HepG2 (cell line): ENCODE data around the gene UCN. TPM values are rescaled to one million over a fixed set of nuclear protein-coding genes. Genes with fewer than 3 reads are reported as not detected.
A peak's percentile ranks its signal among the peaks of the same experiment; 100 is the strongest.

Source experiments
- BRD4 ChIP-seq: sonication (generic); formaldehyde crosslinking; IDR thresholded peaks from 2 replicates; pipeline ENCODE4 v1.4.0; 2020; ENCODE audit warnings: missing genetic modification reagents
- GPN1 ChIP-seq: sonication (generic); formaldehyde crosslinking; IDR thresholded peaks from 2 replicates; pipeline ENCODE4 v1.5.1; 2020; ENCODE audit warnings: missing genetic modification reagents, borderline replicate concordance
- ZNF749 ChIP-seq: sonication (generic); formaldehyde crosslinking; IDR thresholded peaks from 2 replicates; pipeline ENCODE4 v1.8.0; 2022; ENCODE audit warnings: mild to moderate bottlenecking, missing genetic modification reagents, moderate library complexity, borderline replicate concordance
- polyA plus RNA-seq, 8 experiments: library from polyadenylated mRNA; depleted of rRNA in 3 of 8; stranded (reverse) in 7 of 8; unstranded in 1 of 8; fragments of >200 nt; fragmentation: Illumina TruSeq in 4 of 8; extraction: Trizol in 4 of 8; gene quantifications; 2 replicates each; pipeline versions ENCODE4 v1.2.1 to v1.2.3, GENCODE V29; 2011 to 2016; ENCODE audit warnings: low read depth in 4 of 8, missing spikeins in 1 of 8, mixed read lengths in 1 of 8; ENCODE audit not compliant: insufficient read depth in 1 of 8
- total RNA-seq, 5 experiments: library from RNA; depleted of rRNA; stranded (reverse); fragments of >200 nt; fragmentation: Illumina TruSeq; extraction: Trizol; gene quantifications; 2 replicates each; pipeline ENCODE4 v1.2.3, GENCODE V29; 2016; ENCODE audit warnings: low read depth in 1 of 5
- TF ChIP-seq, protein P1 (sequence below), 2 experiments: fragments of 450-650 bp in 1 of 2; sonication (generic) in 1 of 2; formaldehyde crosslinking in 1 of 2; IDR thresholded peaks; 2 replicates each; pipeline versions ENCODE4 v1.6.1 to v1.8.0; 2016 to 2022; ENCODE audit warnings: antibody characterized with exemption in 1 of 2, mild to moderate bottlenecking in 1 of 2, missing genetic modification reagents in 1 of 2
- TF ChIP-seq, protein P2 (sequence below): sonication (generic); formaldehyde crosslinking; IDR thresholded peaks from one replicate; pipeline ENCODE4 v1.5.1; 2020; ENCODE audit warnings: mild to moderate bottlenecking, missing genetic modification reagents; ENCODE audit errors: not compliant biosample characterization

The UCN gene
- total and polyA plus RNA-seq, 2 of the 13 experiments (the other 11 are each of a cell fraction or from before 2014, with no cell fraction given) = 1.2 to 2.3 TPM

DNA sequence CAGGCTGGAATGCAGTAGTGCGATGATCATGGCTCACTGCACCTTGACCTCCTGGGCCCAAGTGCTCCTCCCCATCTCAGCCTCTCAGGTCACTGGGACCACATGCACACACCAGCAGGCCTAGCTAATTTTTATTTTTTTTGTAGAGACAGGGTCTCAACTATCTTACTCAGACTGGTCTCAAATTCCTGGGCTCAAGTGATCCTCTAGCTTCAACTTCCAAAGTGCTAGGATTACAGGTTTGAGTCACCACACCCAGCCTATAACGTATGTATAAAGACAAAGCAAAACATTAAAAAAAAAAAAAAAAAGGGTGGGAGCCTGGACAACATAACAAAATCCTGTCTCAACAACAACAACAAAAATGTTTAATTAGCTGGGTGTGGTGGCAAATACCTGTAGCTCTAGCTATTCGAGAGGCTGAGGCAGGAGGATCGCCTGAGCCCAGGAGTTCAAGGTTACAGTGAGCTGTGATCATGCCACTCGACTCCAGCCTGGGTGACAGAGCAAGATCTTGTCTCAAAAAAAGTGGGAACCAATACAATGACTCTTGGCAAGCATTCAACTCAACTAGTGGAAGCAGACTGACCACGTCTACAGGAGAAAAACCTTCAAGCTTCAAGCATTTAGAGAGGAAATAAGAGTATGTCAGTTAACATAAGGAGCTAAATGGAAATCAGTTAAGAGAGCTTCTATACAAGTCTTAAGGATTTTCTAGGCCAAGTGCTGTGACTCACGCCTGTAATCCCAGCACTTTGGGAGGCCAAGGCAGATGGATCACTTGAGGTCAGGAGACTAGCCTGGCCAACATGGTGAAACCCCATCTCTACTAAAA lies 45.7 kb upstream of the UCN start (continued):
- TF ChIP-seq, protein P1, sequence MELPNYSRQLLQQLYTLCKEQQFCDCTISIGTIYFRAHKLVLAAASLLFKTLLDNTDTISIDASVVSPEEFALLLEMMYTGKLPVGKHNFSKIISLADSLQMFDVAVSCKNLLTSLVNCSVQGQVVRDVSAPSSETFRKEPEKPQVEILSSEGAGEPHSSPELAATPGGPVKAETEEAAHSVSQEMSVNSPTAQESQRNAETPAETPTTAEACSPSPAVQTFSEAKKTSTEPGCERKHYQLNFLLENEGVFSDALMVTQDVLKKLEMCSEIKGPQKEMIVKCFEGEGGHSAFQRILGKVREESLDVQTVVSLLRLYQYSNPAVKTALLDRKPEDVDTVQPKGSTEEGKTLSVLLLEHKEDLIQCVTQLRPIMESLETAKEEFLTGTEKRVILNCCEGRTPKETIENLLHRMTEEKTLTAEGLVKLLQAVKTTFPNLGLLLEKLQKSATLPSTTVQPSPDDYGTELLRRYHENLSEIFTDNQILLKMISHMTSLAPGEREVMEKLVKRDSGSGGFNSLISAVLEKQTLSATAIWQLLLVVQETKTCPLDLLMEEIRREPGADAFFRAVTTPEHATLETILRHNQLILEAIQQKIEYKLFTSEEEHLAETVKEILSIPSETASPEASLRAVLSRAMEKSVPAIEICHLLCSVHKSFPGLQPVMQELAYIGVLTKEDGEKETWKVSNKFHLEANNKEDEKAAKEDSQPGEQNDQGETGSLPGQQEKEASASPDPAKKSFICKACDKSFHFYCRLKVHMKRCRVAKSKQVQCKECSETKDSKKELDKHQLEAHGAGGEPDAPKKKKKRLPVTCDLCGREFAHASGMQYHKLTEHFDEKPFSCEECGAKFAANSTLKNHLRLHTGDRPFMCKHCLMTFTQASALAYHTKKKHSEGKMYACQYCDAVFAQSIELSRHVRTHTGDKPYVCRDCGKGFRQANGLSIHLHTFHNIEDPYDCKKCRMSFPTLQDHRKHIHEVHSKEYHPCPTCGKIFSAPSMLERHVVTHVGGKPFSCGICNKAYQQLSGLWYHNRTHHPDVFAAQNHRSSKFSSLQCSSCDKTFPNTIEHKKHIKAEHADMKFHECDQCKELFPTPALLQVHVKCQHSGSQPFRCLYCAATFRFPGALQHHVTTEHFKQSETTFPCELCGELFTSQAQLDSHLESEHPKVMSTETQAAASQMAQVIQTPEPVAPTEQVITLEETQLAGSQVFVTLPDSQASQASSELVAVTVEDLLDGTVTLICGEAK (IDR thresholded peaks at IDR 0.05) = peak; percentile 65
- TF ChIP-seq, protein P1 (CRISPR knock-in tag; IDR thresholded peaks at IDR 0.05) = peak; percentile 65
- TF ChIP-seq, protein P2, sequence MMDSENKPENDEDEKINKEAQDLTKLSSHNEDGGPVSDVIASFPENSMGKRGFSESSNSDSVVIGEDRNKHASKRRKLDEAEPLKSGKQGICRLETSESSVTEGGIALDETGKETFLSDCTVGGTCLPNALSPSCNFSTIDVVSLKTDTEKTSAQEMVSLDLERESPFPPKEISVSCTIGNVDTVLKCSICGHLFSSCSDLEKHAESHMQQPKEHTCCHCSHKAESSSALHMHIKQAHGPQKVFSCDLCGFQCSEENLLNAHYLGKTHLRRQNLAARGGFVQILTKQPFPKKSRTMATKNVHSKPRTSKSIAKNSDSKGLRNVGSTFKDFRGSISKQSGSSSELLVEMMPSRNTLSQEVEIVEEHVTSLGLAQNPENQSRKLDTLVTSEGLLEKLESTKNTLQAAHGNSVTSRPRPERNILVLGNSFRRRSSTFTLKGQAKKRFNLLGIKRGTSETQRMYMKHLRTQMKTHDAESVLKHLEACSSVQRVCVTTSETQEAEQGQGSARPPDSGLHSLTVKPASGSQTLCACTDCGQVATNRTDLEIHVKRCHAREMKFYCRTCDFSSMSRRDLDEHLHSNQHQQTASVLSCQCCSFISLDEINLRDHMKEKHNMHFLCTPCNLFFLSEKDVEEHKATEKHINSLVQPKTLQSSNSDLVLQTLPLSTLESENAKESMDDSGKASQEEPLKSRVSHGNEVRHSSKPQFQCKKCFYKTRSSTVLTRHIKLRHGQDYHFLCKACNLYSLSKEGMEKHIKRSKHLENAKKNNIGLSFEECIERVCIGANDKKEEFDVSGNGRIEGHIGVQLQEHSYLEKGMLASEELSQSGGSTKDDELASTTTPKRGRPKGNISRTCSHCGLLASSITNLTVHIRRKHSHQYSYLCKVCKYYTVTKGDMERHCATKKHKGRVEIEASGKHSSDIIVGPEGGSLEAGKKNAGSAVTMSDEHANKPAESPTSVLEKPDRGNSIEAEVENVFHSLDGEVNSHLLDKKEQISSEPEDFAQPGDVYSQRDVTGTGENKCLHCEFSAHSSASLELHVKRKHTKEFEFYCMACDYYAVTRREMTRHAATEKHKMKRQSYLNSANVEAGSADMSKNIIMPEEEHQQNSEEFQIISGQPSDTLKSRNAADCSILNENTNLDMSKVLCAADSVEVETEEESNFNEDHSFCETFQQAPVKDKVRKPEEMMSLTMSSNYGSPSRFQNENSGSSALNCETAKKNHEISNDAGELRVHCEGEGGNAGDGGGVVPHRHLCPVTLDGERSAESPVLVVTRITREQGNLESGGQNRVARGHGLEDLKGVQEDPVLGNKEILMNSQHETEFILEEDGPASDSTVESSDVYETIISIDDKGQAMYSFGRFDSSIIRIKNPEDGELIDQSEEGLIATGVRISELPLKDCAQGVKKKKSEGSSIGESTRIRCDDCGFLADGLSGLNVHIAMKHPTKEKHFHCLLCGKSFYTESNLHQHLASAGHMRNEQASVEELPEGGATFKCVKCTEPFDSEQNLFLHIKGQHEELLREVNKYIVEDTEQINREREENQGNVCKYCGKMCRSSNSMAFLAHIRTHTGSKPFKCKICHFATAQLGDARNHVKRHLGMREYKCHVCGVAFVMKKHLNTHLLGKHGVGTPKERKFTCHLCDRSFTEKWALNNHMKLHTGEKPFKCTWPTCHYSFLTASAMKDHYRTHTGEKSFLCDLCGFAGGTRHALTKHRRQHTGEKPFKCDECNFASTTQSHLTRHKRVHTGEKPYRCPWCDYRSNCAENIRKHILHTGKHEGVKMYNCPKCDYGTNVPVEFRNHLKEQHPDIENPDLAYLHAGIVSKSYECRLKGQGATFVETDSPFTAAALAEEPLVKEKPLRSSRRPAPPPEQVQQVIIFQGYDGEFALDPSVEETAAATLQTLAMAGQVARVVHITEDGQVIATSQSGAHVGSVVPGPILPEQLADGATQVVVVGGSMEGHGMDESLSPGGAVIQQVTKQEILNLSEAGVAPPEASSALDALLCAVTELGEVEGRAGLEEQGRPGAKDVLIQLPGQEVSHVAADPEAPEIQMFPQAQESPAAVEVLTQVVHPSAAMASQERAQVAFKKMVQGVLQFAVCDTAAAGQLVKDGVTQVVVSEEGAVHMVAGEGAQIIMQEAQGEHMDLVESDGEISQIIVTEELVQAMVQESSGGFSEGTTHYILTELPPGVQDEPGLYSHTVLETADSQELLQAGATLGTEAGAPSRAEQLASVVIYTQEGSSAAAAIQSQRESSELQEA = no peak
- TF ChIP-seq GPN1 (CRISPR knock-in tag) (no peak), BRD4 (CRISPR knock-in tag) (no peak), ZNF749 (CRISPR knock-in tag) (no peak)
